WERI-Rb-1 (cell line): ENCODE results near the gene OR10S1.
"Not testable (repeated sequence)": the region's sequence is repeated elsewhere in the genome, so short reads cannot be mapped to it uniquely, and the experiment has no call there.

ENCODE experiments used
- DNase-seq: peaks from one replicate; pipeline ENCODE4 v3.0.0-alpha.2; 2020
- H3K27ac ChIP-seq: fragments of 250-450 bp; sonication (Bioruptor Pico); 2 replicates; pipeline ENCODE4 v1.5.1; 2020; ENCODE audit warnings: mild to moderate bottlenecking, moderate library complexity
- H3K27me3 ChIP-seq: fragments of 250-450 bp; sonication (Bioruptor Pico); 2 replicates; pipeline ENCODE4 v1.5.1; 2021; ENCODE audit warnings: mild to moderate bottlenecking, low read depth, moderate library complexity; ENCODE audit not compliant: insufficient read depth, severe bottlenecking
- H3K36me3 ChIP-seq: fragments of 250-450 bp; sonication (Bioruptor Pico); 2 replicates; pipeline ENCODE4 v1.5.1; 2020; ENCODE audit warnings: mild to moderate bottlenecking, moderate library complexity
- H3K4me3 ChIP-seq: 2 replicates; pipeline ENCODE4 v1.5.1; 2011; ENCODE audit warnings: low read depth, mild to moderate bottlenecking, control low read depth, low read length
- H3K9me3 ChIP-seq: fragments of 250-450 bp; sonication (Bioruptor Pico); 2 replicates; pipeline ENCODE4 v1.5.1; 2021; ENCODE audit warnings: mild to moderate bottlenecking, moderate library complexity; ENCODE audit not compliant: severe bottlenecking
- TF ChIP-seq, protein P1 (sequence below): IDR thresholded peaks from 2 replicates; pipeline ENCODE4 v1.5.1; 2011; ENCODE audit warnings: low read depth, mild to moderate bottlenecking, control low read depth, inconsistent platforms, low read length

The OR10S1 gene, protein sequence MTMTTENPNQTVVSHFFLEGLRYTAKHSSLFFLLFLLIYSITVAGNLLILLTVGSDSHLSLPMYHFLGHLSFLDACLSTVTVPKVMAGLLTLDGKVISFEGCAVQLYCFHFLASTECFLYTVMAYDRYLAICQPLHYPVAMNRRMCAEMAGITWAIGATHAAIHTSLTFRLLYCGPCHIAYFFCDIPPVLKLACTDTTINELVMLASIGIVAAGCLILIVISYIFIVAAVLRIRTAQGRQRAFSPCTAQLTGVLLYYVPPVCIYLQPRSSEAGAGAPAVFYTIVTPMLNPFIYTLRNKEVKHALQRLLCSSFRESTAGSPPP

DNA sequence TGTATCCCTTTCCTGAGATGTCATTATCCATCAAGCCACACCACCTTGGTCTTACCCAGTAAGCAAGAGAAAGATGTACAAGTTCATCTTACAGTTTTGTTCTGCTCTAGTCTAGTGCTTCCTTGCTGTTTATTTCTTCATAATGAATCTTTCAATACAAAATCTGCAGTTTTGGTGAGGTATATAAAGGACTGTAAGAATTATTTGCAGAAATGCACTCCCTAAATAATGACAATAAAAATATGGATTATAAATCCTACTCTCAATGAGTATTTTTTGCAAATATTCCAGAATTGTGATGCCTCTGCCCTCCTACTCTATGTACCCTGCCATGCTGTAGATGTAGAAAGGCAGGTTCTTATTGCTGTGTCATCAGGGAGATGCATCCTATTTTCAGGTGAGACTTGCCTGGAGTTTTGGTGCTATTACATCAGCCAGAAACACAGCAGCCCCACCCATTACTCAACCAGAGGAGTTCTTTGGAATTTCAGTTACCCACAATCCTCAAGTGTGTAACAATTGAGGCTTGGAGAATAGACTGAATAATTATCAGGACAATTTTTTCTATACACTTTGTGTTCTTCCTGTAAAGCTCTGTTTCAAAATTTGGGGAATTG lies at the start of gene OR10S1:
Gene OR10S1, minus strand, starts transcription at position 51 of the 617 bp plus-strand sequence. CDS start 117 bp downstream, outside the sequence.
- H3K27ac ChIP-seq = no peak within 1 kb of the TSS
- no peaks in the 10 kb centered on the region for H3K9me3 ChIP-seq
- no peaks in the 10 kb centered on the region for H3K27me3 ChIP-seq
- no peak within 1 kb of the TSS for H3K4me3 ChIP-seq
- no peaks in the 10 kb centered on the region for H3K36me3 ChIP-seq
- TF ChIP-seq, protein P1, sequence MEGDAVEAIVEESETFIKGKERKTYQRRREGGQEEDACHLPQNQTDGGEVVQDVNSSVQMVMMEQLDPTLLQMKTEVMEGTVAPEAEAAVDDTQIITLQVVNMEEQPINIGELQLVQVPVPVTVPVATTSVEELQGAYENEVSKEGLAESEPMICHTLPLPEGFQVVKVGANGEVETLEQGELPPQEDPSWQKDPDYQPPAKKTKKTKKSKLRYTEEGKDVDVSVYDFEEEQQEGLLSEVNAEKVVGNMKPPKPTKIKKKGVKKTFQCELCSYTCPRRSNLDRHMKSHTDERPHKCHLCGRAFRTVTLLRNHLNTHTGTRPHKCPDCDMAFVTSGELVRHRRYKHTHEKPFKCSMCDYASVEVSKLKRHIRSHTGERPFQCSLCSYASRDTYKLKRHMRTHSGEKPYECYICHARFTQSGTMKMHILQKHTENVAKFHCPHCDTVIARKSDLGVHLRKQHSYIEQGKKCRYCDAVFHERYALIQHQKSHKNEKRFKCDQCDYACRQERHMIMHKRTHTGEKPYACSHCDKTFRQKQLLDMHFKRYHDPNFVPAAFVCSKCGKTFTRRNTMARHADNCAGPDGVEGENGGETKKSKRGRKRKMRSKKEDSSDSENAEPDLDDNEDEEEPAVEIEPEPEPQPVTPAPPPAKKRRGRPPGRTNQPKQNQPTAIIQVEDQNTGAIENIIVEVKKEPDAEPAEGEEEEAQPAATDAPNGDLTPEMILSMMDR = no peak
- no peak for DNase-seq

DNA sequence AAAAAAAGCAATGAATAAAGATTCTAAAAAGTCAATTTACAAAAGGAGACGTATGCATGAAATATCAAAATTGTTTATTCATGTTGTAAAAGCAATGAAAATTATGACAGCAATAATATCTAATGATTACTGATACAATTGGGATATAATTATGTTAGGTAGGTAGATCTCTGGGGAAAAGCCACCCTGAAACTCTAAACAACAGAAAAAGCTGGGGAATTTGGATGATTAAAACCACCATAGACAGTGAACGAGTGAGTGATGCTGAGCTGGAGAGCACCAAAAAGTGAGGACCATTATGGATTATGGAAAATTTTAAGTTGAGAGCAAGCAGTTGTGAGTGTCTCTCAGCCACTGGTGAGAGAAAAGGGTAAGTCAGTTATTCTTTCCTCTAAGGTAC lies 48.9 kb upstream of the OR10S1 start, which contains the start of gene OR10G8:
Gene OR10G8, plus strand, starts transcription at position 301 of the 400 bp plus-strand sequence. CDS start 2,825 bp downstream, outside the sequence.
- Histone ChIP-seq H3K27me3 (no peaks in the 10 kb centered on the region), H3K27ac (no peak within 1 kb of the TSS), H3K9me3 (no peaks in the 10 kb centered on the region), H3K4me3 (no peak within 1 kb of the TSS), H3K36me3 (no peaks in the 10 kb centered on the region)
- TF ChIP-seq, protein P1 = no peak
- DNase-seq = no peak

DNA sequence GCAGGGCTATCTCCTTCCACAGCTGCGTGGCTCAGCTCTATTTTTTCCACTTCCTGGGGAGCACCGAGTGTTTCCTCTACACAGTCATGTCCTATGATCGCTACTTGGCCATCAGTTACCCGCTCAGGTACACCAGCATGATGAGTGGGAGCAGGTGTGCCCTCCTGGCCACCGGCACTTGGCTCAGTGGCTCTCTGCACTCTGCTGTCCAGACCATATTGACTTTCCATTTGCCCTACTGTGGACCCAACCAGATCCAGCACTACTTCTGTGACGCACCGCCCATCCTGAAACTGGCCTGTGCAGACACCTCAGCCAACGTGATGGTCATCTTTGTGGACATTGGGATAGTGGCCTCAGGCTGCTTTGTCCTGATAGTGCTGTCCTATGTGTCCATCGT lies 38.3 kb upstream of the OR10S1 start:
- not testable (repeated sequence) for H3K36me3 ChIP-seq, H3K4me3 ChIP-seq, DNase-seq, H3K9me3 ChIP-seq, H3K27ac ChIP-seq, H3K27me3 ChIP-seq

DNA sequence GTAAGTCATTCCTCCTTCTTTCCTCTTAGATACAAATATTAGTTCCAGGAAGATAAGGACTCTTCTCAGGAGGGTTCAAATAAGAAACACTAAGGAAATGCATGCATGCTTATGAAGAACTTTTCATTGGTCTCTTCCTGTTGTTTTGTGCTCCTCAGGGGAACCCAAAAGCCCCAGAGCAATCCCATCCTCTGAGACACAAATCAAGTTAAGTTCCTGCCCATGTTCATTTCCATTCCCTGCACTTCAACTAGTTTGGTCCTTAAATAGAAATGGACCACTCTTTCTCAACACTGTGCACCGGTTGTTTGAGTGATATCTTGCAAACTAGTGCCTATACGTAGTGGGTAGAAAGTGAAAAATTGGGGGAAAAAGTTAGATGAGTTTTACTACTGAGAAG lies 35.1 kb upstream of the OR10S1 start, which contains the start of gene OR10G4:
Gene OR10G4, plus strand, starts transcription at position 301 of the 400 bp plus-strand sequence. CDS start 2,578 bp downstream, outside the sequence.
- H3K36me3 ChIP-seq = no peaks in the 10 kb centered on the region
- TF ChIP-seq, protein P1 = no peak
- DNase-seq = no peak
- no peaks in the 10 kb centered on the region for H3K9me3 ChIP-seq
- no peak within 1 kb of the TSS for H3K4me3 ChIP-seq
- H3K27ac ChIP-seq = no peak within 1 kb of the TSS
- no peaks in the 10 kb centered on the region for H3K27me3 ChIP-seq

DNA sequence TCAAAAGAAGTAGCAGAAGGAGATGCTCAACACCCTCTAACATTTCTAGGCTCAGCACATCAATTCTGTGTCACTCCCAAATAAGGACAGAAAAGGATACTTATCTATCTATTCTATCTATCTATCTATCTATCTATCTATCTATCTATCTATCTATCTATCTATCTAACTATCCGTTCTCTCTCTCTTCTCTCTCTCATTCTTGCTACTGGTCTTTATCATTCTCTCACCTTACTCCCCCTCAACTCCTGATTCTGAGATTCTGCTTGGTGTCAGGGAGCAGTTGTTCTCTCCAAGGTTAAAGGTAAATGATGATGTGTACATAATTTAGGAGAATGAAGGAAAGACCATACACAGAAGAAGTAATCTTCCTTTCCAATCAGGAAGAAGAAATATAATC lies 17.5 kb upstream of the OR10S1 start, which contains the start of gene OR10G6:
Gene OR10G6, minus strand, starts transcription at position 43 of the 400 bp plus-strand sequence. Its CDS starts 0 bp downstream, at position 43.
- Histone ChIP-seq H3K36me3 (no peaks in the 10 kb centered on the region), H3K27ac (no peak within 1 kb of the TSS), H3K9me3 (no peaks in the 10 kb centered on the region), H3K4me3 (no peak within 1 kb of the TSS), H3K27me3 (no peaks in the 10 kb centered on the region)
- no peak for DNase-seq
- TF ChIP-seq, protein P1 = no peak

DNA sequence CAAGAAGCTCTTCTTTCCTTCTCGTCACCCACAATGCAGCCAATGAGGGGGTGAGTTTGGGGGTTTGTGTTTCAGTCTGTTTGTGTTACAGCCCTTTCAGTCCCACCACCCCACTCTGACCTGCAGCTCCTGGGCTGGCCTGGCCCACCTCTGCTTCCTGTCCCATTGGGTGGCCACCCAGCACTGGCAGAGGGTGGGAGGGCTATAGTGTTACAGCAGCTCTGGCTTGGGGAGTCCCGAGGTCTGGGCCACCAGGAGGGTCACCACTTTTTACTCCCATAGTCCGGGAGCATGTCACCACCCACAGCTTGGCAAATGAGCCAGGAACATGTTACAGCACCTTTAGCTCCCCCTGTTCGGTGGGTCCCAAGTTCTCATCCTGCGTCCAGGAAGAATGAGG lies 1.7 kb upstream of the OR10S1 start:
- no peak for DNase-seq
- Histone ChIP-seq H3K27me3 (no peaks in the 10 kb centered on the region), H3K4me3 (no peak overlapping the region), H3K36me3 (no peaks in the 10 kb centered on the region), H3K9me3 (no peaks in the 10 kb centered on the region), H3K27ac (no peak overlapping the region)
- TF ChIP-seq, protein P1 = no peak
